Esophagus squamous epithelium (tissue), 5 donors: Measurements from ENCODE around the gene DCC. TPM values are rescaled to one million over a fixed set of nuclear protein-coding genes. Genes with fewer than 3 reads are reported as not detected.

ENCODE experiments used
- DNase-seq: peaks from one replicate; lab custom pipeline; 2025; lab: John Stamatoyannopoulos, UW
- H3K27ac ChIP-seq, 4 donors: fragments of 200-600 bp; sonication (generic); one replicate each; pipeline ENCODE4 v1.5.1; 2016 to 2019; ENCODE audit warnings: mild to moderate bottlenecking in 1 of 4
- H3K27me3 ChIP-seq, 4 donors: fragments of 200-600 bp; sonication (generic); 1 replicate in 3 of 4; 2 replicates in 1 of 4; pipeline versions ENCODE4 v1.5.1 to v1.6.0; 2017 to 2021; ENCODE audit warnings: antibody characterized with exemption in 1 of 4
- H3K36me3 ChIP-seq, 3 donors: fragments of 200-600 bp; sonication (generic); one replicate each; pipeline ENCODE4 v1.5.1; 2016 to 2019
- H3K4me1 ChIP-seq, 3 donors: fragments of 200-600 bp; sonication (generic); one replicate each; pipeline ENCODE4 v1.5.1; 2017 to 2019
- H3K4me3 ChIP-seq, 4 donors: fragments of 200-600 bp; sonication (generic); 1 replicate in 3 of 4; 2 replicates in 1 of 4; pipeline ENCODE4 v1.5.1; 2016 to 2019; ENCODE audit warnings: mild to moderate bottlenecking in 2 of 4, moderate library complexity in 1 of 4
- H3K9me3 ChIP-seq, 3 donors: fragments of 200-600 bp; sonication (generic); one replicate each; pipeline ENCODE4 v1.5.1; 2016 to 2019
- POLR2A ChIP-seq, 4 donors: fragments of 450-650 bp; IDR thresholded peaks; one replicate each; pipeline ENCODE4 v1.6.1; 2017; ENCODE audit warnings: antibody characterized with exemption in 4 of 4, mild to moderate bottlenecking in 4 of 4, moderate library complexity in 3 of 4
- WGBS, 2 donors: methylation state at CpG; one replicate each; pipeline ENCODE4 v1.1.5; 2018; 5-methylcytosine and 5-hydroxymethylcytosine counted together
- intact Hi-C: fragments of 100-400 bp; cut with DNase I; formaldehyde crosslinking; loops from one replicate; pipeline ENCODE4 v1.15.0; 2022
- total RNA-seq, 4 donors: library from RNA; depleted of rRNA; stranded (reverse); fragments of >200 nt; gene quantifications; one replicate each; pipeline ENCODE4 v1.1.0, GENCODE V29; 2016
- TF ChIP-seq, protein P1 (sequence below), 6 experiments: fragments of 450-650 bp in 4 of 6; fragments of 200-600 bp in 2 of 6; sonication (generic) in 2 of 6; IDR thresholded peaks; one replicate each; pipeline ENCODE4 v1.5.1; 2016 to 2019; ENCODE audit warnings: antibody characterized with exemption in 6 of 6, mild to moderate bottlenecking in 4 of 6, moderate library complexity in 4 of 6
- donor health status: DM: yes; HTN: yes; CAD: no.

Gene DCC
- total RNA-seq, 4 donors from 2014 or later: 0.06 to 0.95 TPM; not detected in 2

DNA sequence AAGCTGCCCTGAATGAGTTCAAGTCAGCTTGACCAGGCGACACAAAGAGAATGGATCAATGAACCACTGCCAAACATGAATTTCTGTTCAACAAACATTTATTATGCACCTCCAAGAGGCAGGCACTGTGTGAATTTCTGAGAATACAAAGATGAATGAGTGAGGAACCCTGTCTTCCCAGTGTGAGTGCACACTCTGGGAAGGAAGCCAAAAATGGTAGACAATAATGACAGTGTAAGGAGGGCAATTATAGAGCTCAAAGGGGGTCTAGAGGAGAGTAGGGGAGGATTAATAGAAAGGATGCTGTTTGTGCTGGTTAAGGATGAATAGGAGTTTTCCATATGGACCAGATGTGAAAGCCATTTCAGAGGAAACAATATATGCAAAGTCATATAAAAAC is 213.4 kb downstream of the DCC start:
- Histone ChIP-seq H3K36me3 (no peaks in the 10 kb centered on the region), H3K9me3 (no peaks in the 10 kb centered on the region), H3K27me3 (no peaks in the 10 kb centered on the region), H3K27ac (no peak overlapping the region), H3K4me1 (no peaks in the 10 kb centered on the region), H3K4me3 (no peak overlapping the region)
- WGBS, 2 donors: 78 to 88% methylated on average over 1 of the region's 1 CpG
- DNase-seq: no peak
- no peak for TF ChIP-seq POLR2A (IDR thresholded peaks at IDR 0.05)
- TF ChIP-seq, protein P1, sequence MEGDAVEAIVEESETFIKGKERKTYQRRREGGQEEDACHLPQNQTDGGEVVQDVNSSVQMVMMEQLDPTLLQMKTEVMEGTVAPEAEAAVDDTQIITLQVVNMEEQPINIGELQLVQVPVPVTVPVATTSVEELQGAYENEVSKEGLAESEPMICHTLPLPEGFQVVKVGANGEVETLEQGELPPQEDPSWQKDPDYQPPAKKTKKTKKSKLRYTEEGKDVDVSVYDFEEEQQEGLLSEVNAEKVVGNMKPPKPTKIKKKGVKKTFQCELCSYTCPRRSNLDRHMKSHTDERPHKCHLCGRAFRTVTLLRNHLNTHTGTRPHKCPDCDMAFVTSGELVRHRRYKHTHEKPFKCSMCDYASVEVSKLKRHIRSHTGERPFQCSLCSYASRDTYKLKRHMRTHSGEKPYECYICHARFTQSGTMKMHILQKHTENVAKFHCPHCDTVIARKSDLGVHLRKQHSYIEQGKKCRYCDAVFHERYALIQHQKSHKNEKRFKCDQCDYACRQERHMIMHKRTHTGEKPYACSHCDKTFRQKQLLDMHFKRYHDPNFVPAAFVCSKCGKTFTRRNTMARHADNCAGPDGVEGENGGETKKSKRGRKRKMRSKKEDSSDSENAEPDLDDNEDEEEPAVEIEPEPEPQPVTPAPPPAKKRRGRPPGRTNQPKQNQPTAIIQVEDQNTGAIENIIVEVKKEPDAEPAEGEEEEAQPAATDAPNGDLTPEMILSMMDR (IDR thresholded peaks at IDR 0.05): no peak
- intact Hi-C loops: no loop called here

DNA sequence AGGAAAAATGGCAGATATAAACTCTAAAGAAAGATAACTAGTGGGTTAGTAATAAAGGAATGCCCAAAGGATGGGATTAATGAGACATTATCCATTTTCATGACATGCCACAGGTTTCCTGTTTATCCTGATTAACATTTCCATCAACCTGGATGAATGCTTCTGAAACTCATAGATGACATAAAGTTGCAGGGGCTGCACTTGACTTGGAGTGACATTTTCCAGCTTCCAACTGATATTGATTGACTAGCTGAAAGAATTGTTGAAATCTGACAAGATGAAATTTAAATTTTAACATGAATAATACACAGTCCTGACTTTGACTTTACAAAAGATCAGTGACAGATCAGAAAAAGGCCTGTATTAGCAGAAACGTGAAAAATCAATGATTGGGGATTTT is 214.2 kb downstream of the DCC start:
- TF ChIP-seq, protein P1 (IDR thresholded peaks at IDR 0.05): no peak
- TF ChIP-seq POLR2A (IDR thresholded peaks at IDR 0.05): no peak

DNA sequence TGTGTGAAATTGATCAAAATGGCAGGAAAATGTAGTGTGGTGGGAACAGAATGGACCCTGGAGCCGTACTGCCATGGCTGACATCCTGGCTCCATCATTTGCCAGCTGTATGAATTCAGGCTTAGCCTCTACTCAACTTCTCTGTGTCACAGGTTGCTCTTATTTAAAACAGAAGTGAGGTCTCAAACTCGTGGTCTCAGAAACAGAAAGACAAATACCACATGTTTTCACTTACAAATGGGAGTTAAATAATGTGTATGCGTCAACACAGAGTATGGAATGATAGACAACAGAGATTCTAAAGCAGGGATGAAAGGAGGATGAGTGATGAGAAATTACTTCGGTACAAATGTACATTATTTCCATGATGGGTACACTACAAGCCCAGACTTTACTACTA is 227.4 kb downstream of the DCC start:
- H3K9me3 ChIP-seq: no peaks in the 10 kb centered on the region
- H3K27ac ChIP-seq: no peak overlapping the region
- H3K4me1 ChIP-seq: no peaks in the 10 kb centered on the region
- TF ChIP-seq, protein P1 (IDR thresholded peaks at IDR 0.05): no peak
- no peak for TF ChIP-seq POLR2A (IDR thresholded peaks at IDR 0.05)
- H3K27me3 ChIP-seq: no peaks in the 10 kb centered on the region
- H3K36me3 ChIP-seq: no peaks in the 10 kb centered on the region
- no peak for DNase-seq
- intact Hi-C loops: no loop called here
- H3K4me3 ChIP-seq: no peak overlapping the region
- 50% methylated on average over 4 of the region's 4 CpGs for WGBS, 2 donors

More for the DNA sequence above, 214.2 kb downstream of the DCC start:
- WGBS, 2 donors: 19 to 20% methylated on average over 1 of the region's 1 CpG
- intact Hi-C loops: no loop called here
- Histone ChIP-seq H3K4me1 (no peaks in the 10 kb centered on the region), H3K4me3 (no peak overlapping the region), H3K36me3 (no peaks in the 10 kb centered on the region), H3K9me3 (no peaks in the 10 kb centered on the region), H3K27ac (no peak overlapping the region), H3K27me3 (no peaks in the 10 kb centered on the region)
- no peak for DNase-seq

DNA sequence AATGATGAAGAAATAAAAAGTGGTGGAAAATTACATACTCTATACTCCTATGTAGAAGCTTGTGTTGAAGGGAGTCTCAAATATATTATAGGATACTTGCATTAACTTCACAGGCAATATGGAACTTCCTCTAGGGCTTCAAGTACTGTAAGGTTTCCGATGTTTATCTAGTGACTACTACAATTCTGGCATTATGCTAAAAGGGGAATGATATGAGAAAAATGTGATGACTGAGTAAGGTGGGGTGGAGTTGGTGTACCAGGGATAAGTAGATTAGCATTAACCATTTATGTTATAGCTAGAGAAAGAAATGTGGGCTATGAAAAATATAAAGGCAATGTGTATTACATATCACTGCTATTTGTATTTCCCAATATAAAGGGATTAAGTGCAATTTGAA is 229.5 kb downstream of the DCC start:
- no peaks in the 10 kb centered on the region for H3K36me3 ChIP-seq
- H3K9me3 ChIP-seq: no peaks in the 10 kb centered on the region
- no peaks in the 10 kb centered on the region for H3K27me3 ChIP-seq
- intact Hi-C loops: no loop called here
- H3K4me3 ChIP-seq: no peak overlapping the region
- H3K27ac ChIP-seq: no peak overlapping the region
- H3K4me1 ChIP-seq: no peaks in the 10 kb centered on the region
- WGBS, 2 donors: 74 to 93% methylated on average over 1 of the region's 1 CpG
- DNase-seq: no peak
- TF ChIP-seq POLR2A (IDR thresholded peaks at IDR 0.05): no peak

DNA sequence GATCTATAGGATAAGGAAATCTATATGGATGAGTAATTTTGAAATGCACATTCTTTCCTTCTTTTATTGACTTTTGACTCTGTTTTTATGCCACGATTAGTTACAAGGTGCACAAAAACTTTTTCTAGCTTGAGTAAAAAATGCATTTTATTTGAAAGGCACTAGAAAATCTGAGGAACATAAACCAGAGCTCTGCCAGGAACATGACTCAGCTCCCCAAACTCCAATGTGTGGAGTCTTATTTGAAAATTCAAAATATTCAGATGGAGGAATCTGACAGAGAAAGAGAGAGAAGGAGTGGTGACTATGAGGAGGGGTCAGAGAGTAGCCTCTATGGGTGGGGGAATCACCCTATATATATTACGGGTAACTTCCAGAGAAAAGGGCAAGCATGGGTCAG is 231.0 kb downstream of the DCC start:
- 46 to 77% methylated on average over 2 of the region's 2 CpGs for WGBS, 2 donors
- intact Hi-C loops: no loop called here
- Histone ChIP-seq H3K9me3 (no peaks in the 10 kb centered on the region), H3K4me1 (no peaks in the 10 kb centered on the region), H3K27ac (no peak overlapping the region), H3K27me3 (no peaks in the 10 kb centered on the region), H3K36me3 (no peaks in the 10 kb centered on the region), H3K4me3 (no peak overlapping the region)
- TF ChIP-seq, protein P1 (IDR thresholded peaks at IDR 0.05): no peak
- no peak for TF ChIP-seq POLR2A (IDR thresholded peaks at IDR 0.05)
- DNase-seq: no peak
